ENCODE measurements around the gene PDE11A.

PDE11A gene

GRCh38 chr2:177874686-177875085 is 197.9 kb downstream of the PDE11A start:
- no peak for TF ChIP-seq CTCF (conservative IDR thresholded peaks at IDR 0.05; ENCODE audit: low read length)
- DNase-seq (ENCODE audit: low read depth): no peak
- H3K4me3 ChIP-seq (ENCODE audit: low read length): no peak overlapping the region

- no peak for DNase-seq (ENCODE audit: low read depth)
- no peak overlapping the region for H3K4me3 ChIP-seq (ENCODE audit: low read length)
- no peak for TF ChIP-seq CTCF (conservative IDR thresholded peaks at IDR 0.05; ENCODE audit: low read length)
These were observed 198.7 kb downstream of the PDE11A start for GRCh38 chr2:177873915-177874314.

GRCh38 chr2:177872286-177872685 is 200.3 kb downstream of the PDE11A start:
- no peak for TF ChIP-seq CTCF (conservative IDR thresholded peaks at IDR 0.05; ENCODE audit: low read length)
- no peak overlapping the region for H3K4me3 ChIP-seq (ENCODE audit: low read length)
- DNase-seq (ENCODE audit: low read depth): no peak

GRCh38 chr2:177869912-177870311 is 202.7 kb downstream of the PDE11A start:
- DNase-seq (ENCODE audit: low read depth): no peak
- H3K4me3 ChIP-seq (ENCODE audit: low read length): no peak overlapping the region
- no peak for TF ChIP-seq CTCF (conservative IDR thresholded peaks at IDR 0.05; ENCODE audit: low read length)

GRCh38 chr2:177869209-177869608 is 203.4 kb downstream of the PDE11A start:
- TF ChIP-seq CTCF (conservative IDR thresholded peaks at IDR 0.05; ENCODE audit: low read length): no peak
- H3K4me3 ChIP-seq (ENCODE audit: low read length): no peak overlapping the region
- no peak for DNase-seq (ENCODE audit: low read depth)

- TF ChIP-seq CTCF (conservative IDR thresholded peaks at IDR 0.05; ENCODE audit: low read length): no peak
- no peak overlapping the region for H3K4me3 ChIP-seq (ENCODE audit: low read length)
- no peak for DNase-seq (ENCODE audit: low read depth)
These were observed 203.8 kb downstream of the PDE11A start for GRCh38 chr2:177868806-177869205.

GRCh38 chr2:177857538-177857937 is 215.0 kb downstream of the PDE11A start:
- no peak overlapping the region for H3K4me3 ChIP-seq (ENCODE audit: low read length)
- DNase-seq (ENCODE audit: low read depth): no peak
- no peak for TF ChIP-seq CTCF (conservative IDR thresholded peaks at IDR 0.05; ENCODE audit: low read length)

All from AG10803 (cell line).